MG63 (cell line): ENCODE results near the gene PPFIA2. TPM values are rescaled to one million over a fixed set of nuclear protein-coding genes. Genes with fewer than 3 reads are reported as not detected.
A peak's percentile ranks its signal among the peaks of the same experiment; 100 is the strongest.

ENCODE experiments used
- DNase-seq: peaks from one replicate; pipeline ENCODE4 v3.0.0-alpha.2; 2020
- H3K27me3 ChIP-seq: fragments of 250-450 bp; sonication (Bioruptor Pico); 2 replicates; pipeline ENCODE4 v1.5.1; 2020; ENCODE audit warnings: mild to moderate bottlenecking, moderate library complexity
- H3K36me3 ChIP-seq: fragments of 250-450 bp; sonication (Bioruptor Pico); 2 replicates; pipeline ENCODE4 v1.5.1; 2020; ENCODE audit warnings: mild to moderate bottlenecking, moderate library complexity
- H3K4me3 ChIP-seq: fragments of 250-450 bp; sonication (Bioruptor Pico); 2 replicates; pipeline ENCODE4 v1.5.1; 2020; ENCODE audit warnings: mild to moderate bottlenecking, moderate library complexity
- H3K9me3 ChIP-seq: fragments of 250-450 bp; sonication (Bioruptor Pico); 2 replicates; pipeline ENCODE4 v1.5.1; 2020; ENCODE audit warnings: mild to moderate bottlenecking, moderate library complexity
- total RNA-seq: library from RNA; depleted of rRNA; stranded (reverse); fragments of >200 nt; shearing (Covaris generic); gene quantifications from 2 replicates; pipeline ENCODE4 v1.2.3, GENCODE V29; 2014; ENCODE audit warnings: low replicate concordance; rRNA removed

Gene PPFIA2
- not detected in 2 replicates for total RNA-seq

GRCh38 chr12:81759190-81760051 lies at the start of gene PPFIA2:
PPFIA2 (minus strand) TSS chr12:81759350.
- Histone ChIP-seq H3K9me3 (no peaks in the 10 kb centered on the region), H3K4me3 (peak within 1 kb of the TSS; percentile 46), H3K27me3 (peaks cover 22% of the 10 kb centered on the region), H3K36me3 (no peaks in the 10 kb centered on the region)
- DNase-seq = peak; percentile 44

- H3K27me3 ChIP-seq = no peaks in the 10 kb centered on the region
- DNase-seq = no peak
- H3K36me3 ChIP-seq = no peaks in the 10 kb centered on the region
- no peaks in the 10 kb centered on the region for H3K9me3 ChIP-seq
- H3K4me3 ChIP-seq = no peak overlapping the region
Measured at GRCh38 chr12:81800298-81801148, 41.4 kb upstream of the PPFIA2 start.

GRCh38 chr12:81798294-81798693 lies 39.1 kb upstream of the PPFIA2 start:
- DNase-seq = no peak
- H3K9me3 ChIP-seq = no peaks in the 10 kb centered on the region

GRCh38 chr12:81797100-81797499 lies 38.0 kb upstream of the PPFIA2 start:
- Histone ChIP-seq H3K36me3 (no peaks in the 10 kb centered on the region), H3K9me3 (no peaks in the 10 kb centered on the region), H3K27me3 (no peaks in the 10 kb centered on the region), H3K4me3 (no peak overlapping the region)
- no peak for DNase-seq

More at GRCh38 chr12:81798294-81798693, 39.1 kb upstream of the PPFIA2 start:
- no peak overlapping the region for H3K4me3 ChIP-seq
- H3K36me3 ChIP-seq = no peaks in the 10 kb centered on the region
- H3K27me3 ChIP-seq = no peaks in the 10 kb centered on the region

- no peaks in the 10 kb centered on the region for H3K27me3 ChIP-seq
- H3K9me3 ChIP-seq = no peaks in the 10 kb centered on the region
- no peak for DNase-seq
- H3K4me3 ChIP-seq = no peak overlapping the region
- H3K36me3 ChIP-seq = no peaks in the 10 kb centered on the region
Measured at GRCh38 chr12:81792666-81793065, 33.5 kb upstream of the PPFIA2 start.

GRCh38 chr12:81779216-81779615 lies 20.1 kb upstream of the PPFIA2 start:
- Histone ChIP-seq H3K4me3 (no peak overlapping the region), H3K27me3 (no peaks in the 10 kb centered on the region; the same call in 1 of the 2 replicates), H3K9me3 (no peaks in the 10 kb centered on the region), H3K36me3 (no peaks in the 10 kb centered on the region)
- no peak for DNase-seq

GRCh38 chr12:81778719-81779118 lies 19.6 kb upstream of the PPFIA2 start:
- no peak overlapping the region for H3K4me3 ChIP-seq
- H3K27me3 ChIP-seq = no peaks in the 10 kb centered on the region; the same call in 1 of the 2 replicates
- H3K9me3 ChIP-seq = no peaks in the 10 kb centered on the region
- DNase-seq = no peak
- no peaks in the 10 kb centered on the region for H3K36me3 ChIP-seq

GRCh38 chr12:81758421-81759189 lies 545 bp downstream of the PPFIA2 start:
- peak; percentile 28 for DNase-seq
- H3K36me3 ChIP-seq = no peaks in the 10 kb centered on the region
- no peaks in the 10 kb centered on the region for H3K9me3 ChIP-seq
- peak overlapping the region; percentile 46 for H3K4me3 ChIP-seq
- peaks cover 22% of the 10 kb centered on the region for H3K27me3 ChIP-seq

- DNase-seq = no peak
- Histone ChIP-seq H3K9me3 (no peaks in the 10 kb centered on the region), H3K36me3 (no peaks in the 10 kb centered on the region), H3K27me3 (peaks cover 22% of the 10 kb centered on the region), H3K4me3 (peak overlapping the region; percentile 46; the same call in 1 of the 2 replicates)
Measured at GRCh38 chr12:81757731-81758365, 1.3 kb downstream of the PPFIA2 start.

- Histone ChIP-seq H3K4me3 (no peak overlapping the region), H3K36me3 (no peaks in the 10 kb centered on the region), H3K9me3 (no peaks in the 10 kb centered on the region), H3K27me3 (no peaks in the 10 kb centered on the region)
- DNase-seq = no peak
Measured at GRCh38 chr12:81729781-81730180, 29.4 kb downstream of the PPFIA2 start.

GRCh38 chr12:81727391-81727790 lies 31.8 kb downstream of the PPFIA2 start:
- no peaks in the 10 kb centered on the region for H3K27me3 ChIP-seq
- DNase-seq = no peak
- H3K36me3 ChIP-seq = no peaks in the 10 kb centered on the region
- H3K9me3 ChIP-seq = no peaks in the 10 kb centered on the region
- no peak overlapping the region for H3K4me3 ChIP-seq

GRCh38 chr12:81726634-81727033 lies 32.5 kb downstream of the PPFIA2 start:
- no peaks in the 10 kb centered on the region for H3K27me3 ChIP-seq
- H3K9me3 ChIP-seq = no peaks in the 10 kb centered on the region
- H3K36me3 ChIP-seq = no peaks in the 10 kb centered on the region
- no peak for DNase-seq
- H3K4me3 ChIP-seq = no peak overlapping the region

GRCh38 chr12:81723361-81723760 lies 35.8 kb downstream of the PPFIA2 start:
- DNase-seq = no peak
- no peak overlapping the region for H3K4me3 ChIP-seq
- no peaks in the 10 kb centered on the region for H3K9me3 ChIP-seq
- no peaks in the 10 kb centered on the region for H3K27me3 ChIP-seq
- H3K36me3 ChIP-seq = no peaks in the 10 kb centered on the region

- Histone ChIP-seq H3K4me3 (no peak overlapping the region), H3K9me3 (no peaks in the 10 kb centered on the region), H3K27me3 (no peaks in the 10 kb centered on the region), H3K36me3 (no peaks in the 10 kb centered on the region)
- no peak for DNase-seq
Measured at GRCh38 chr12:81722004-81722403, 37.1 kb downstream of the PPFIA2 start.

- no peak for DNase-seq
- Histone ChIP-seq H3K36me3 (no peaks in the 10 kb centered on the region), H3K27me3 (no peaks in the 10 kb centered on the region)
Measured at GRCh38 chr12:81718616-81719015, 40.5 kb downstream of the PPFIA2 start.

GRCh38 chr12:81712536-81712935 lies 46.6 kb downstream of the PPFIA2 start:
- DNase-seq = no peak
- H3K9me3 ChIP-seq = no peaks in the 10 kb centered on the region
- no peaks in the 10 kb centered on the region for H3K36me3 ChIP-seq
- no peak overlapping the region for H3K4me3 ChIP-seq
- no peaks in the 10 kb centered on the region for H3K27me3 ChIP-seq

More at GRCh38 chr12:81718616-81719015, 40.5 kb downstream of the PPFIA2 start:
- Histone ChIP-seq H3K4me3 (no peak overlapping the region), H3K9me3 (no peaks in the 10 kb centered on the region)
